HG03439 (cell line): ENCODE results near the gene DBF4.
"Not testable (repeated sequence)": the region's sequence is repeated elsewhere in the genome, so short reads cannot be mapped to it uniquely, and the experiment has no call there.

Source experiments
- ATAC-seq: cut with Tn5 transposase; IDR thresholded peaks from one replicate; pipeline ENCODE4 v1.9.1; 2021; ENCODE audit warnings: mild to moderate bottlenecking, moderate library complexity; ENCODE audit not compliant: unreplicated experiment

Gene DBF4

GRCh38 chr7:87882151-87882937 lies 6.1 kb downstream of the DBF4 start:
- no peak for ATAC-seq

- ATAC-seq: no peak
Observed at GRCh38 chr7:87885018-87885417, 8.7 kb downstream of the DBF4 start.

GRCh38 chr7:87886875-87887274 lies 10.6 kb downstream of the DBF4 start:
- ATAC-seq: no peak

- no peak for ATAC-seq
Observed at GRCh38 chr7:87895363-87895762, 19.1 kb downstream of the DBF4 start.

- no peak for ATAC-seq
Observed at GRCh38 chr7:87899255-87899654, 23.0 kb downstream of the DBF4 start.

GRCh38 chr7:87907136-87907906 lies 31.0 kb downstream of the DBF4 start:
- not testable (repeated sequence) for ATAC-seq

GRCh38 chr7:87908814-87909213 lies 32.5 kb downstream of the DBF4 start:
- not testable (repeated sequence) for ATAC-seq

- ATAC-seq: no peak
Observed at GRCh38 chr7:87912121-87912520, 35.8 kb downstream of the DBF4 start.

GRCh38 chr7:87918740-87919139 lies 42.4 kb downstream of the DBF4 start:
- ATAC-seq: no peak

- ATAC-seq: no peak
Observed at GRCh38 chr7:87919875-87920274, 43.6 kb downstream of the DBF4 start.

GRCh38 chr7:87920578-87920977 lies 44.3 kb downstream of the DBF4 start:
- no peak for ATAC-seq

GRCh38 chr7:87922759-87923395 lies 46.6 kb downstream of the DBF4 start:
- ATAC-seq: not testable (repeated sequence)

GRCh38 chr7:87926581-87927461 lies 50.5 kb downstream of the DBF4 start:
- ATAC-seq: peak; percentile 98

- ATAC-seq: no peak
Observed at GRCh38 chr7:87933605-87933952, 57.3 kb downstream of the DBF4 start.

GRCh38 chr7:87933953-87934698 lies 57.8 kb downstream of the DBF4 start, which contains the start of gene ADAM22:
ADAM22 (plus strand) TSS chr7:87934251; CDS start chr7:87934466, 215 bp downstream.
- peak; percentile 97 for ATAC-seq

- no peak for ATAC-seq
Observed at GRCh38 chr7:87934699-87935383, 58.5 kb downstream of the DBF4 start.

GRCh38 chr7:87935384-87935706 lies 59.1 kb downstream of the DBF4 start:
- ATAC-seq: no peak

- no peak for ATAC-seq
Observed at GRCh38 chr7:87941138-87941537, 64.8 kb downstream of the DBF4 start.

GRCh38 chr7:87944547-87944946 lies 68.3 kb downstream of the DBF4 start:
- no peak for ATAC-seq

GRCh38 chr7:87945926-87946325 lies 69.6 kb downstream of the DBF4 start:
- not testable (repeated sequence) for ATAC-seq
